ENCODE results near the gene UBXN10.

UBXN10 gene

DNA sequence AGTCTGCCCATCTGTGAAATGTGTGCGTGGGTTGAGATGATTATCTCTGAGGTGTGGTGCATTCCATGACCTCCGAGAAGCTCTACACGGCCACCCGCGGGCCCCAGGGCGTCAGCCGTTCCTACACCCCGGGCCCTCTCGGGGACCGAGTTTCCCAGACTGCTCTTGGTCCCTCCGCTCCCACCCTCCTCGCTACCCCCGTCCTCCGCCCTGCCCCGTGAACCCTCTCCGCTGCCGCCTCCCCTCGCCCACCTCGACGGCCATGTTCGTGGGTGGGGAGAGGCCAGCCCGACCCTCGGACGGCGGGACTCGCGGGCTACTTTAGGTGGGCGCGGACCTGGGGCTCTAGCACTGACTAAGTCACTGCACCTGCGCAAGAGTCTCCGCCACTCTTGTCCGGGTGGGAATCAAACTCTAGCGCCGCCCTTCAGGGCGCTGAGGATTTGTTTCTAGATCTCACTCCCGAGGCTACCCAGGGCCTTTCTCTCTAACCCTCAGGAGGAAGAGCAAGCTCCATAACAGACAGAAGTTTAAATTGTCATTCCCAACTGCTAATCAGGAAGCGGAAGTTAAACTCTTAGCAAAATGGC lies 57.1 kb downstream of the UBXN10 start:
- no peak for TF ChIP-seq PAX5 (IDR thresholded peaks at IDR 0.05; ENCODE audit: insufficient read depth, low read length, severe bottlenecking)
- no peak for TF ChIP-seq POU2F2 (IDR thresholded peaks at IDR 0.05; ENCODE audit: low read depth, low read length)
- TF ChIP-seq POLR2A (IDR thresholded peaks at IDR 0.05; ENCODE audit: low read depth, low read length) = no peak
- TF ChIP-seq SPI1 (IDR thresholded peaks at IDR 0.05; ENCODE audit: low read depth, low read length) = no peak
- no peak for TF ChIP-seq POLR2AphosphoS5 (IDR thresholded peaks at IDR 0.05; ENCODE audit: low read depth, low read length)
- TF ChIP-seq TAF1 (IDR thresholded peaks at IDR 0.05; ENCODE audit: low read depth, low read length) = no peak
- FAIRE-seq (no peak), DNase-seq (ENCODE audit: insufficient read length, low spot score) (no peak)

All from GM12891 (cell line).